Measurements from ENCODE around the gene FAM193A. TPM values are rescaled to one million over a fixed set of nuclear protein-coding genes. Genes with fewer than 3 reads are reported as not detected.
A peak's percentile ranks its signal among the peaks of the same experiment; 100 is the strongest.

The FAM193A gene
- polyA plus RNA-seq (2.7 to 5.4 TPM (median 3.6 TPM) in 3 replicates), polyA minus RNA-seq (9.4 to 20.6 TPM (median 12.9 TPM) in 3 replicates)
- 11.6 TPM for polyA plus RNA-seq (2011; ENCODE audit: low read depth)
- 3.8 and 5.5 TPM in 2 replicates for polyA plus RNA-seq (2011; cell fraction: cytosol; rRNA removed)
- polyA plus RNA-seq (2011; cell fraction: nucleus; rRNA removed) = 19.6 and 20.0 TPM in 2 replicates
- 7.5 and 9.8 TPM in 2 replicates for polyA plus RNA-seq (2012; ENCODE audit: low replicate concordance)
- polyA minus RNA-seq (2011; cell fraction: cytosol; rRNA and poly(A)+ RNA removed) = 13.0 TPM
- polyA minus RNA-seq (2011; cell fraction: nucleus; rRNA and poly(A)+ RNA removed) = 17.2 and 25.7 TPM in 2 replicates

DNA sequence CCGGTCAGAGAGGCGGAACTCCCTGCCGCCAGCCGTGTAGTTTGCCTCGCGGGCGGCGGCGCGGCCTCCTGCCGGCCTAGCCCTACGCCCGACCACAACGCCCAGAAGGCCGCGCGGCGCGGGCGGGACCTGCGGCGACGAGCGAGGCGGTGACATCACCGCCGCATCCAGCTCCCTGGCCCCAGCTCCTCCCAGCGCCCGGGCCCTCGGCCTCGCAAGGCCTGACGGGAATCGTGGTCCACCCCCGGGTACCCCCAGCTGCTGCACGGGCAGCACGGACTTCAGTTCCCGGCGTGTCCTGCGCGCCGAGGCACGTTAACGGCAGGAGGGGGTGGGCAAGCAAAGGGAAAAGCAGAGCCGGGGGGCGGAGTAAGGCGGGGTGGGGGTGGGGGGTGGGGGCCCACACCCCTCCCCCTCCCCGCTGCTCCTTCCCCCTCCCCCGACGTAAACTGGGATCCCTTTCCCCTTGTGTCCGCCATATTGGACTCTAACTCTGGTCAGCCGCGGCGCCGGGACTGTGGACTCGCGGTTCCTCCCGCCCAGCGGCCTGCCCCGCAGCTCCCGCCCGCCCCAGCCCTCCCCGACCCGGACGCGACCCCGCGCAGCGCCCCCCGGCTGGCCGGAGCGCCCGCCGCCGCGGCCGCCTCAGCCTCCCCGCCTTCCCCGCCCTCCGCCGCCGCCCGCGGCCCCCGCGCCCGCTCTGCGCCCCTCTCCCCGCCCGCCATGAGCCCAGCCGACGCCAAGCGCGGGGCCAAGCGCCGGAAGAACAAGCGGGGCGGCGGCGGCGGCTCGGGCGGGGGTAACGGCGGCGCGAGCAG is at the start of gene FAM193A:
TSS of gene FAM193A (plus strand) at position 455 of the 818 bp plus-strand sequence. CDS start at position 724, 269 bp downstream.
- peak within 1 kb of the TSS; percentile 86 for H3K27ac ChIP-seq (ENCODE audit: control insufficient read depth, insufficient read depth, low read length)
- peaks cover 6% of the 10 kb centered on the region for H3K4me1 ChIP-seq (ENCODE audit: control insufficient read depth, extremely low read depth, insufficient read depth, low read length)
- peaks cover 0 to 1% of the 10 kb centered on the region in 2 experiments for H3K36me3 ChIP-seq (ENCODE audit: control insufficient read depth in 2 of 2, extremely low read depth in 1 of 2, insufficient read depth in 2 of 2, low read length in 2 of 2)
- dilution Hi-C loops (cut with MboI; ENCODE audit: extremely low pct_ligation_motif_present, low sequenced_read_pairs) = no loop called here
- no peaks in the 10 kb centered on the region for H4K20me1 ChIP-seq (ENCODE audit: control insufficient read depth, extremely low read depth, insufficient read depth, low read length)
- peak within 1 kb of the TSS; percentile 94 for H3K9ac ChIP-seq (ENCODE audit: control insufficient read depth, extremely low read depth, insufficient read depth, low read length)
- peaks cover 43% of the 10 kb centered on the region for H3K79me2 ChIP-seq (ENCODE audit: control insufficient read depth, insufficient read depth, low read length)
- H3K4me2 ChIP-seq (ENCODE audit: control insufficient read depth, extremely low read depth, insufficient read depth, low read depth, low read length) = peak within 1 kb of the TSS; percentile 96
- H2AFZ ChIP-seq (ENCODE audit: control insufficient read depth, low read length) = peak within 1 kb of the TSS; percentile 72
- FAIRE-seq (no peak), DNase-seq (ENCODE audit: low read depth, low spot score) (peak; percentile 89)
- no peaks in the 10 kb centered on the region for H3K9me1 ChIP-seq (ENCODE audit: control insufficient read depth, extremely low read depth, insufficient read depth, low read length)
- no peaks in the 10 kb centered on the region for H3K9me3 ChIP-seq (ENCODE audit: control insufficient read depth, low read depth, low read length)
- peak within 1 kb of the TSS; percentile 75 to 82 (median 78) for H3K4me3 ChIP-seq (ENCODE audit: control insufficient read depth in 2 of 3, extremely low read depth in 1 of 3, insufficient read depth in 2 of 3, low read depth in 1 of 3, low read length in 3 of 3)
- H3K27me3 ChIP-seq (ENCODE audit: control insufficient read depth, extremely low read depth, insufficient read depth, low read length) = no peaks in the 10 kb centered on the region
- TF ChIP-seq CTCF (optimal IDR thresholded peaks at IDR 0.05 in 1 of 3, IDR thresholded peaks at IDR 0.05 in 1 of 3, conservative IDR thresholded peaks at IDR 0.05 in 1 of 3; ENCODE audit: extremely low read depth in 1 of 3, insufficient read depth in 2 of 3, low read length in 3 of 3) = no peak
- no peak for TF ChIP-seq EZH2 (IDR thresholded peaks at IDR 0.05; ENCODE audit: low read length)

- no peak overlapping the region for H3K4me2 ChIP-seq (ENCODE audit: control insufficient read depth, extremely low read depth, insufficient read depth, low read depth, low read length)
- no peak overlapping the region for H3K9ac ChIP-seq (ENCODE audit: control insufficient read depth, extremely low read depth, insufficient read depth, low read length)
- H3K9me3 ChIP-seq (ENCODE audit: control insufficient read depth, low read depth, low read length) = no peaks in the 10 kb centered on the region
- H3K27ac ChIP-seq (ENCODE audit: control insufficient read depth, insufficient read depth, low read length) = no peak overlapping the region
- peaks cover 12% of the 10 kb centered on the region for H3K4me1 ChIP-seq (ENCODE audit: control insufficient read depth, extremely low read depth, insufficient read depth, low read length)
- no peak overlapping the region for H3K4me3 ChIP-seq (ENCODE audit: control insufficient read depth in 2 of 3, extremely low read depth in 1 of 3, insufficient read depth in 2 of 3, low read depth in 1 of 3, low read length in 3 of 3)
- no peaks in the 10 kb centered on the region for H3K27me3 ChIP-seq (ENCODE audit: control insufficient read depth, extremely low read depth, insufficient read depth, low read length)
- dilution Hi-C loops (cut with MboI; ENCODE audit: extremely low pct_ligation_motif_present, low sequenced_read_pairs) = no loop called here
- FAIRE-seq (no peak), DNase-seq (ENCODE audit: low read depth, low spot score) (no peak)
- TF ChIP-seq EZH2 (IDR thresholded peaks at IDR 0.05; ENCODE audit: low read length) (no peak), CTCF (optimal IDR thresholded peaks at IDR 0.05 in 1 of 3, IDR thresholded peaks at IDR 0.05 in 1 of 3, conservative IDR thresholded peaks at IDR 0.05 in 1 of 3; ENCODE audit: extremely low read depth in 1 of 3, insufficient read depth in 2 of 3, low read length in 3 of 3) (no peak)
- no peak overlapping the region for H2AFZ ChIP-seq (ENCODE audit: control insufficient read depth, low read length)
- peaks cover 10 to 25% of the 10 kb centered on the region in 2 experiments for H3K36me3 ChIP-seq (ENCODE audit: control insufficient read depth in 2 of 2, extremely low read depth in 1 of 2, insufficient read depth in 2 of 2, low read length in 2 of 2)
- H3K9me1 ChIP-seq (ENCODE audit: control insufficient read depth, extremely low read depth, insufficient read depth, low read length) = peaks cover 3% of the 10 kb centered on the region
- peaks cover 39% of the 10 kb centered on the region for H4K20me1 ChIP-seq (ENCODE audit: control insufficient read depth, extremely low read depth, insufficient read depth, low read length)
- peaks cover 94% of the 10 kb centered on the region for H3K79me2 ChIP-seq (ENCODE audit: control insufficient read depth, insufficient read depth, low read length)
These were observed 49.5 kb upstream of the FAM193A start for GRCh38 chr4:2486981-2487380.
